HCT116 (cell line): ENCODE data around the gene SULT1C4. TPM values are rescaled to one million over a fixed set of nuclear protein-coding genes. Genes with fewer than 3 reads are reported as not detected.

ENCODE experiments used
- ATAC-seq: fragments of 200-7000 bp; cut with Tn5 transposase; 2 replicates; pipeline ENCODE4 v1.9.1; 2020; ENCODE audit warnings: mild to moderate bottlenecking, moderate library complexity
- BruUV-seq: library from RNA; stranded (reverse); fragments of 400-500 nt; replicated peaks from 2 replicates; lab custom pipeline; 2021; lab: Mats Ljungman, UMichigan
- CTCF ChIA-PET: fragments of 300-600 bp; sonication (Branson Sonifier 250); formaldehyde crosslinking; loops from one replicate; lab custom pipeline; 2021; ENCODE audit warnings: antibody characterized with exemption; lab: Charles Lee
- POLR2A ChIA-PET: fragments of 300-600, 350-600 bp; sonication (Branson Sonifier 250); formaldehyde crosslinking; loops from one replicate; lab custom pipeline; 2021; ENCODE audit warnings: antibody characterized with exemption; lab: Charles Lee
- RAD21 ChIA-PET, 2 experiments: fragments of 300-600 bp; sonication (Branson Sonifier 250); formaldehyde crosslinking; loops; one replicate each; lab custom pipeline; 2023; ENCODE audit warnings: low total read pairs in 2 of 2; ENCODE audit not compliant: uncharacterized antibody in 2 of 2, unreplicated experiment in 2 of 2, low non-redundant PET in 1 of 2; lab: Charles Lee
- DNase-seq: peaks from one replicate; pipeline ENCODE4 v3.0.0-alpha.2; 2010; ENCODE audit warnings: low read depth, low spot score
- H2AFZ ChIP-seq: fragments of 200-600 bp; shearing (Covaris generic), sonication (generic); 2 replicates; pipeline ENCODE4 v1.6.1; 2017; ENCODE audit warnings: low read depth, mixed run types, mixed read lengths, antibody characterized with exemption, low read length; ENCODE audit not compliant: poor library complexity, severe bottlenecking
- H3K27ac ChIP-seq: 2 replicates; pipeline ENCODE4 v1.5.1; 2012; ENCODE audit warnings: low read depth, low read length
- H3K27me3 ChIP-seq: fragments of 200-600 bp; sonication (generic); 2 replicates; pipeline ENCODE4 v1.6.1; 2016; ENCODE audit warnings: mixed run types, low read length, mixed read lengths; ENCODE audit not compliant: insufficient read depth
- H3K36me3 ChIP-seq, 2 experiments: fragments of 200-500 bp in 1 of 2; fragments of 200-600 bp in 1 of 2; sonication (Bioruptor generic) in 1 of 2; sonication (generic) in 1 of 2; 2 replicates each; pipeline versions ENCODE4 v1.5.1 to v1.6.1; 2014 to 2016; ENCODE audit warnings: low read length in 2 of 2, inconsistent platforms in 1 of 2, mixed read lengths in 1 of 2, mixed run types in 1 of 2; ENCODE audit not compliant: insufficient read depth in 2 of 2, control insufficient read depth in 1 of 2
- H3K4me1 ChIP-seq, 2 experiments: fragments of 200-600 bp in 1 of 2; sonication (generic) in 1 of 2; 2 replicates each; pipeline versions ENCODE4 v1.5.1 to v1.6.1; 2012 to 2017; ENCODE audit warnings: low read length in 2 of 2, inconsistent platforms in 1 of 2, mild to moderate bottlenecking in 1 of 2, mixed read lengths in 1 of 2, mixed run types in 1 of 2, moderate library complexity in 1 of 2; ENCODE audit not compliant: insufficient read depth in 2 of 2, control insufficient read depth in 1 of 2
- H3K4me2 ChIP-seq: fragments of 200-600 bp; sonication (generic); 2 replicates; pipeline ENCODE4 v1.6.1; 2017; ENCODE audit warnings: mixed run types, low read length, mixed read lengths
- H3K4me3 ChIP-seq, 2 experiments: fragments of 200-600 bp in 1 of 2; sonication (generic) in 1 of 2; replicated peaks in 1 of 2; 2 replicates each; pipeline ENCODE4 v1.5.1; 2011 to 2016; ENCODE audit warnings: low read length in 2 of 2, control low read depth in 1 of 2, low read depth in 1 of 2, mild to moderate bottlenecking in 1 of 2, mixed read lengths in 1 of 2, mixed run types in 1 of 2
- H3K79me2 ChIP-seq: fragments of 200-600 bp; sonication (generic); 2 replicates; pipeline ENCODE4 v1.6.1; 2017; ENCODE audit warnings: mild to moderate bottlenecking, mixed run types, low read length, moderate library complexity, mixed read lengths; ENCODE audit not compliant: insufficient read depth
- H3K9ac ChIP-seq: fragments of 200-600 bp; sonication (generic); 2 replicates; pipeline ENCODE4 v1.6.1; 2016; ENCODE audit warnings: low read length, mixed read lengths
- H3K9me2 ChIP-seq: fragments of 200-600 bp; sonication (generic), shearing (Covaris generic); 2 replicates; pipeline ENCODE4 v1.6.1; 2017; ENCODE audit warnings: mixed run types, mild to moderate bottlenecking, moderate library complexity; ENCODE audit not compliant: insufficient read depth
- H3K9me3 ChIP-seq, 2 experiments: fragments of 200-500 bp in 1 of 2; fragments of 200-600 bp in 1 of 2; sonication (Bioruptor generic) in 1 of 2; sonication (generic) in 1 of 2; 2 replicates each; pipeline ENCODE4 v1.6.1; 2014 to 2017; ENCODE audit warnings: low read length in 2 of 2, mixed read lengths in 2 of 2, inconsistent platforms in 1 of 2, low read depth in 1 of 2, mild to moderate bottlenecking in 1 of 2, mixed run types in 1 of 2, moderate library complexity in 1 of 2; ENCODE audit not compliant: control insufficient read depth in 1 of 2, insufficient read depth in 1 of 2
- H4K20me1 ChIP-seq: fragments of 200-600 bp; sonication (generic), shearing (Covaris generic); 2 replicates; pipeline ENCODE4 v1.6.1; 2017; ENCODE audit warnings: mixed run types, mild to moderate bottlenecking, moderate library complexity; ENCODE audit not compliant: insufficient read depth
- EGR1 ChIP-seq: IDR thresholded peaks from 2 replicates; pipeline ENCODE4 v1.6.1; 2012; ENCODE audit warnings: low read depth
- FOSL1 ChIP-seq: IDR thresholded peaks from 2 replicates; pipeline ENCODE4 v1.6.1; 2012; ENCODE audit warnings: low read depth
- POLR2AphosphoS5 ChIP-seq: IDR thresholded peaks from 2 replicates; pipeline ENCODE4 v1.6.1; 2011; ENCODE audit warnings: mild to moderate bottlenecking, low read depth, low read length, moderate library complexity
- SIN3A ChIP-seq: IDR thresholded peaks from 2 replicates; pipeline ENCODE4 v1.6.1; 2012; ENCODE audit warnings: low read depth
- TCF7L2 ChIP-seq: IDR thresholded peaks from 2 replicates; pipeline ENCODE4 v1.7.0; 2011; ENCODE audit warnings: borderline replicate concordance, inconsistent platforms; ENCODE audit not compliant: insufficient read depth, insufficient read length; ENCODE audit errors: extremely low read depth
- YY1 ChIP-seq: IDR thresholded peaks from 2 replicates; pipeline ENCODE4 v1.6.1; 2011; ENCODE audit warnings: low read length, low read depth, moderate library complexity, mild to moderate bottlenecking; ENCODE audit not compliant: insufficient replicate concordance; ENCODE audit errors: extremely low read depth
- ZNF274 ChIP-seq: fragments of 200-500 bp; sonication (Bioruptor generic); IDR thresholded peaks from 2 replicates; pipeline ENCODE4 v1.6.1; 2014; ENCODE audit warnings: mild to moderate bottlenecking, low read depth, low read length, inconsistent platforms
- intact Hi-C: fragments of 100-400 bp; cut with micrococcal nuclease; formaldehyde crosslinking; loops from 2 replicates; pipeline ENCODE4 v1.10.0; 2022
- total RNA-seq: library from RNA; stranded (reverse); gene quantifications from one replicate; pipeline ENCODE4 v1.2.1, GENCODE V29; 2021; ENCODE audit not compliant: unreplicated experiment
- TF ChIP-seq, protein P1 (sequence below): IDR thresholded peaks from 2 replicates; pipeline ENCODE4 v1.6.1; 2012; ENCODE audit warnings: low read depth
- TF ChIP-seq, protein P2 (sequence below): IDR thresholded peaks from 2 replicates; pipeline ENCODE4 v1.6.1; 2012

Gene SULT1C4
- total RNA-seq, 1 experiment from 2014 or later: not detected

DNA sequence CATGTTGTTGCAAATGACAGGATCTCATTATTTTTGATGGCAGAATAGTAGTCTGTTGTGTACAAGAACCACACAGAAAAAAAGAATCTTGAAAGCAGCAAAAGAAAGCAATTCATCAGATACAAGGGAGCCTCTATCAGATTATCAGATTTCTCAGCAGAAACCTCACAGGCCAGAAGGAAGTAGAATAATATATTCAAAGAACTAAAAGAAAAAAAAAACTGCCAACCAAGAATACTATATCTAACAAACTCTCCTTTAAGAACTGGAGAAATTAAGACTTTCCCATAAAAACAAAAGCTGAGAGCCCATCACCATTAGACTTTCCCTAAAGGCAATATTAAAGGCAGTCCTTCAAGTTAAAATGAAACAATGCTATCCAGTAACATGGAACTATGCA, 15.4 kb downstream of the SULT1C4 start (continued):
- TF ChIP-seq, protein P1, sequence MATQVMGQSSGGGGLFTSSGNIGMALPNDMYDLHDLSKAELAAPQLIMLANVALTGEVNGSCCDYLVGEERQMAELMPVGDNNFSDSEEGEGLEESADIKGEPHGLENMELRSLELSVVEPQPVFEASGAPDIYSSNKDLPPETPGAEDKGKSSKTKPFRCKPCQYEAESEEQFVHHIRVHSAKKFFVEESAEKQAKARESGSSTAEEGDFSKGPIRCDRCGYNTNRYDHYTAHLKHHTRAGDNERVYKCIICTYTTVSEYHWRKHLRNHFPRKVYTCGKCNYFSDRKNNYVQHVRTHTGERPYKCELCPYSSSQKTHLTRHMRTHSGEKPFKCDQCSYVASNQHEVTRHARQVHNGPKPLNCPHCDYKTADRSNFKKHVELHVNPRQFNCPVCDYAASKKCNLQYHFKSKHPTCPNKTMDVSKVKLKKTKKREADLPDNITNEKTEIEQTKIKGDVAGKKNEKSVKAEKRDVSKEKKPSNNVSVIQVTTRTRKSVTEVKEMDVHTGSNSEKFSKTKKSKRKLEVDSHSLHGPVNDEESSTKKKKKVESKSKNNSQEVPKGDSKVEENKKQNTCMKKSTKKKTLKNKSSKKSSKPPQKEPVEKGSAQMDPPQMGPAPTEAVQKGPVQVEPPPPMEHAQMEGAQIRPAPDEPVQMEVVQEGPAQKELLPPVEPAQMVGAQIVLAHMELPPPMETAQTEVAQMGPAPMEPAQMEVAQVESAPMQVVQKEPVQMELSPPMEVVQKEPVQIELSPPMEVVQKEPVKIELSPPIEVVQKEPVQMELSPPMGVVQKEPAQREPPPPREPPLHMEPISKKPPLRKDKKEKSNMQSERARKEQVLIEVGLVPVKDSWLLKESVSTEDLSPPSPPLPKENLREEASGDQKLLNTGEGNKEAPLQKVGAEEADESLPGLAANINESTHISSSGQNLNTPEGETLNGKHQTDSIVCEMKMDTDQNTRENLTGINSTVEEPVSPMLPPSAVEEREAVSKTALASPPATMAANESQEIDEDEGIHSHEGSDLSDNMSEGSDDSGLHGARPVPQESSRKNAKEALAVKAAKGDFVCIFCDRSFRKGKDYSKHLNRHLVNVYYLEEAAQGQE: no peak
- TF ChIP-seq SIN3A: no peak
- no peak for TF ChIP-seq POLR2AphosphoS5

DNA sequence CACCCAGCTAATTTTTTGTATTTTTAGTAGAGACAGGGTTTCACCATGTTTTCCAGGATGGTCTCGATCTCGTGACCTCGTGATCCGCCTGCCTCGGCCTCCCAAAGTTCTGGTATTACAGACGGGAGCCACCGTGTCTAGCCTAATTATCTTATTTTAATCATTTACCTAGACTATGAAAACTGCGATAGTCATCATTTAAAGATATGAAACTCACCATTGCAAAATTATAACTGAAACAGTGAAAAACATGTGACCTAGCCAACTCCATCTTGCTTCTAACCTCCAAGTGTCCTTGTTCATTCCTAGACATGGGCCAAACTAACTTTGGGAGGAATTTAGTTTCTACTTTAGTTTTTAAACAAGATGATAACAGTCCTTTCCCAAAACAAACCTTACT, 17.4 kb downstream of the SULT1C4 start:
- no peak overlapping the region for H3K4me3 ChIP-seq
- no peaks in the 10 kb centered on the region for H3K27me3 ChIP-seq
- TF ChIP-seq TCF7L2 (no peak), FOSL1 (no peak), EGR1 (no peak), YY1 (no peak), ZNF274 (no peak)
- TF ChIP-seq, protein P2, sequence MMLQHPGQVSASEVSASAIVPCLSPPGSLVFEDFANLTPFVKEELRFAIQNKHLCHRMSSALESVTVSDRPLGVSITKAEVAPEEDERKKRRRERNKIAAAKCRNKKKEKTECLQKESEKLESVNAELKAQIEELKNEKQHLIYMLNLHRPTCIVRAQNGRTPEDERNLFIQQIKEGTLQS: no peak
- no peak overlapping the region for H3K9ac ChIP-seq
- intact Hi-C loops: no loop called here
- DNase-seq (no peak), ATAC-seq (no peak)
- no peaks in the 10 kb centered on the region for H3K36me3 ChIP-seq
- H3K4me2 ChIP-seq: no peak overlapping the region
- no peaks in the 10 kb centered on the region for H3K79me2 ChIP-seq
- no TSS peak for BruUV-seq
- ChIA-PET RAD21 (no interaction called here), POLR2A (no interaction called here), CTCF (interaction anchor here (3.2 kb wide), 1 partner anchor 189 kb away, joined by 11 read pairs; no protein-coding TSS in a partner anchor)
- H3K9me3 ChIP-seq: no peaks in the 10 kb centered on the region
- H3K27ac ChIP-seq: no peak overlapping the region
- no peaks in the 10 kb centered on the region for H4K20me1 ChIP-seq
- H3K4me1 ChIP-seq: no peaks in the 10 kb centered on the region
- no peak overlapping the region for H2AFZ ChIP-seq
- no peaks in the 10 kb centered on the region for H3K9me2 ChIP-seq
